Mammary epithelial cell (primary cell): ENCODE data around the gene RTN4RL1.

Experiments used
- EZH2 ChIP-seq: IDR thresholded peaks from 2 replicates; pipeline ENCODE4 v1.6.1; 2012; ENCODE audit warnings: low read length, inconsistent platforms, borderline replicate concordance
- TF ChIP-seq, protein P1 (sequence below), 2 donors: IDR thresholded peaks in 1 of 2; conservative IDR thresholded peaks in 1 of 2; 2 replicates each; pipeline ENCODE4 v1.5.1; 2011 to 2012; ENCODE audit warnings: inconsistent platforms in 2 of 2, low read length in 2 of 2, mild to moderate bottlenecking in 2 of 2, control low read depth in 1 of 2, low read depth in 1 of 2; ENCODE audit not compliant: insufficient read depth in 1 of 2; ENCODE audit errors: extremely low read depth in 1 of 2

DNA sequence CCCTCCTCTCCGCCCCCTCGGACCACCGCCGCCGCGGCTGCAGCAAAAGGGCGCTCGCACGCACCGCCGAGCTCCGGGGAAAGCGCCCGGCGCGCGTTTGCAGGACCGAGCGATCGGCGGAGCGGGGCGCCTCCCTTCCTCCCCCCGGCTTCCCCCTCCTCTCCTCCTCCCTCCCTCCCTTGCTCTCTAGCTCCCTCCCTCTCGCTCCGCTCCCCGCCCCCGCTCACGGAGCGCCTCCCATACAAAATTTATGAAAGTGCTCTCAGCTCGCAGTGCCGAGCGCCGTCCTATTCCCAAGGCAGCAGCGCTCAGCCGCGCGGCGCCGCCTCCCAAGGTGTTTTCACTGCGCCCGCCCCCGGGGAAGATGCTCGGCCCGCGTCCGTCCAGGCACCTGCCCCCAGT lies at the start of gene RTN4RL1:
- TF ChIP-seq, protein P1, sequence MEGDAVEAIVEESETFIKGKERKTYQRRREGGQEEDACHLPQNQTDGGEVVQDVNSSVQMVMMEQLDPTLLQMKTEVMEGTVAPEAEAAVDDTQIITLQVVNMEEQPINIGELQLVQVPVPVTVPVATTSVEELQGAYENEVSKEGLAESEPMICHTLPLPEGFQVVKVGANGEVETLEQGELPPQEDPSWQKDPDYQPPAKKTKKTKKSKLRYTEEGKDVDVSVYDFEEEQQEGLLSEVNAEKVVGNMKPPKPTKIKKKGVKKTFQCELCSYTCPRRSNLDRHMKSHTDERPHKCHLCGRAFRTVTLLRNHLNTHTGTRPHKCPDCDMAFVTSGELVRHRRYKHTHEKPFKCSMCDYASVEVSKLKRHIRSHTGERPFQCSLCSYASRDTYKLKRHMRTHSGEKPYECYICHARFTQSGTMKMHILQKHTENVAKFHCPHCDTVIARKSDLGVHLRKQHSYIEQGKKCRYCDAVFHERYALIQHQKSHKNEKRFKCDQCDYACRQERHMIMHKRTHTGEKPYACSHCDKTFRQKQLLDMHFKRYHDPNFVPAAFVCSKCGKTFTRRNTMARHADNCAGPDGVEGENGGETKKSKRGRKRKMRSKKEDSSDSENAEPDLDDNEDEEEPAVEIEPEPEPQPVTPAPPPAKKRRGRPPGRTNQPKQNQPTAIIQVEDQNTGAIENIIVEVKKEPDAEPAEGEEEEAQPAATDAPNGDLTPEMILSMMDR (conservative IDR thresholded peaks at IDR 0.05 in 1 of 2, IDR thresholded peaks at IDR 0.05 in 1 of 2; ENCODE audit: extremely low read depth in 1 of 2, insufficient read depth in 1 of 2, low read depth in 1 of 2, low read length in 2 of 2) = no peak
- TF ChIP-seq EZH2 = no peak
